HG03442 (cell line): ENCODE results near the gene FBXO8.
A peak's percentile ranks its signal among the peaks of the same experiment; 100 is the strongest.
"Not testable (repeated sequence)": the region's sequence is repeated elsewhere in the genome, so short reads cannot be mapped to it uniquely, and the experiment has no call there.

Experiments
- ATAC-seq: cut with Tn5 transposase; IDR thresholded peaks from one replicate; pipeline ENCODE4 v1.9.1; 2021; ENCODE audit warnings: mild to moderate bottlenecking, moderate library complexity; ENCODE audit not compliant: unreplicated experiment

FBXO8 gene

DNA sequence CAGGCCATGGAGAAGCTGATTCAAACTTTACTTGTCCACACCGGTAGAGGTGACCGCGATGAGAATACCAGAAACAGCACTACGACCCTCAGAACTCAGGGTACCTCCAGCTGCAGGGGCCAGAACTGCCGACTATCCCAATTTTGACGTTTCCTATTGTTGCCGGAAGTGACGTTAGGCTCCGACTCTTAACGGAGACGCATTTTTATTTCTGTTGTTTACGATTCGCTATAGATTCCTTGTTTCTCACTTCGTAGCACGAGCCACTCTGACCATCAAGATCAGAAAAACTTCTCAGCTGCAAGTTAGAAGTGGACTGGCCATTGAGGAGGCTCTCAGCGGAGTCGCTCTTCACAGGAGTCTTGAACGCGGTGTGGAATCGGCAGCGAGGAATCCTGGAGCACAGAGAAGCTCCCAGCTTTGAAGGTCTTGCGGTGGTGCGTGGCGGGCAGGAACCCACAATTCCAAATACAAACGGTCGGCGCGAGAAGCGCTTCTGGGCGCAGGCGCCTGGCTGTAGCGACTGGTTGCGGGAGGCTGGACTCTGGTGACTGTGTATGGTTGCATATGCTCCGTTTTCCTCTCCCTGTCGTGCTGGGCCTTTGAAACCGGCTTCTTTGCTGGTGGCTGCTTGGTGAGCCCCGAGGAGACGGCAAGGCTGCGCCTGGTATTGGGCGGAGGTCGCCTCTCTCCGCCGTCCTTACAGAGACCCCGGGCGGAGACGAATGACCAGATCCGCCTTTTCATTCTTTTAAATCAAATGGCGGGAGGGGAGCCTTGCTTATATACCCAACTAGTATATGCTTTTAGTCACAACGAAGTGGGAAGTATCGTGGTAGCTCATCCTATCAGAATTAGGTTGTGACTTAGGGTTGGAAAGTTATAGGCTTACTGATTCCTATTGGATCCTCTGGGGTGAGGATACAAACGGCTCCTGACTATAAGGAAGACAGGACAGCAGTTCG, at the start of gene FBXO8, which contains the start of gene CEP44:
TSS of gene FBXO8 (minus strand) at position 161 of the 965 bp plus-strand sequence. CDS start 20,575 bp downstream, outside the sequence.
TSS of gene CEP44 (plus strand) at position 405 of the 965 bp plus-strand sequence. CDS start 15,211 bp downstream, outside the sequence.
- ATAC-seq, result peak; percentile 53

DNA sequence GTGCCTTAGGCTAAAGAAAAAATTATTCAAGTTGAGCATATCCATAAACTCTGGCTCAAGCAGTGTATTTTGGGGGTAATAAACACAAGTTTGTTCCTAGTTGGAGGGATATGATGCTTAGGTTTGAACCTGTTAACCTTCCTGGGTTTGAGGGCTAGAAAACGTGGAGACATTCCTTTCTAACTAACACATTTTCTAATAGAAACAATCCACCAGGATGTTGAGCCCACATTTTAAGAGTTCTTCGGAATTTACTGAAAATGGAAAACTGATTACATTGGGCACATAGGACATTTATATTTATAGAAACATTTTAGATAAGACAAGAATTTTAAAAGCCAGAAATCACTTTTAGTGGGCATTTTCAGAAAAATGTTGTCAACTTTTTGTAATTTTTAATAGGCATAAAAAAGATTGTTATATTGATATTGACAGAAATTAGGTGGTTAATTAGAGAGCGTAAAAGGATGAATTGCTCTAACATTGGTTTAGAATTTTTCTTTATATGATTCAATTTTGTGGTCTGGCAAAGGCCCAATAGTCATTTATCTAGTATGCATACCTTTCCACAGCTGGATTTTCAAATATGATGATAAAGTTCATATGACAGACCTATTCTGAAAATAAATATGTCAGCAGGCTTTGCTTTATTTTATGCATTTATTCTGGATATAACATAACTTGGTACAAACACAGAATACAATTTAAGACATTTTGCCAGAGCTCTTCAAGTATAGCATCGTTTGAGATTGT, 49.5 kb upstream of the FBXO8 start:
- no peak for ATAC-seq

- ATAC-seq, result no peak
Observed at GRCh38 chr4:174324725-174325124, 41.3 kb upstream of the FBXO8 start.

- ATAC-seq, result no peak
Observed at GRCh38 chr4:174324236-174324635, 40.8 kb upstream of the FBXO8 start.

- no peak for ATAC-seq
Observed at GRCh38 chr4:174320494-174321199, 37.2 kb upstream of the FBXO8 start.

GRCh38 chr4:174318829-174319764, 35.6 kb upstream of the FBXO8 start:
- ATAC-seq, result no peak

- ATAC-seq, result no peak
Observed at GRCh38 chr4:174317531-174317930, 34.1 kb upstream of the FBXO8 start.

- ATAC-seq, result no peak
Observed at GRCh38 chr4:174316954-174317353, 33.5 kb upstream of the FBXO8 start.

GRCh38 chr4:174316546-174316945, 33.1 kb upstream of the FBXO8 start:
- ATAC-seq, result no peak

DNA sequence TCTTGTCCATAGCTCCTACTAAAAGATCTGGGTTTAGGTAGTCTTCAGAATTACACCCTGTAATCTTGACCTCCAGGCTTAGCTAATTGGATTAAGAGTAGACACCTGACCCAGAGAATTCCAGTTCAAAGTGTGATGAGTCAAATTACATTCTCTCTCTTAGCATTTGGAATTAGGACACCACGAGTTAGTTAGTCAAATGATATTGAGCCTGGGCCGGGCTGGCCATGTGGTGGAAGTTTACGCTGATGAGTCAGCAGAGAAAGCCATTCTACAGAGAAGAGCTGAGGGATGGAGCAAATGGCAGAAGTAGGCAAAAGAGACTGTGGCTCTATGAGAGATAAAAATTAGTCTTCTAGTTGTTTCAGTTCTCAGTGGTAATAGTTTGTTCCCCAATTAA, 31.3 kb upstream of the FBXO8 start:
- peak; percentile 61 for ATAC-seq

DNA sequence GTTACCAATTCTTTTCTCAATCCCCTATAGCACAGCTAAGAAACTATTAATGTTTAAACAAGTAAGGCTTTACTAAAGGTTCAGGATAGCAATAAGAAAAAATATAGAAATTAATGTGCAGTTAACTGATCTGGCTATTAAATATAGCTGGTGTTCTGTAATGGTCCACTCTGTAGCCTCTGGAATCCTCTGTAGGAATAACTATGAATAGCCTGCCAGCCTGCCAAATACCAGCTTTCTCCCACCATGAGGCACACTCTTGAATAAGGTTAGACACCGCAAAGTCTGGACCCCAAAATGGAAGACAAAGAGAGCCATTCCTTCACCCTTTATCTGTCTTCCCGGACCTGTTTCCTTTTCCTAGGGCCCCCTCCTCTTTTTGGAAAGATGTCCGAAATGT, 30.8 kb upstream of the FBXO8 start:
- no peak for ATAC-seq

DNA sequence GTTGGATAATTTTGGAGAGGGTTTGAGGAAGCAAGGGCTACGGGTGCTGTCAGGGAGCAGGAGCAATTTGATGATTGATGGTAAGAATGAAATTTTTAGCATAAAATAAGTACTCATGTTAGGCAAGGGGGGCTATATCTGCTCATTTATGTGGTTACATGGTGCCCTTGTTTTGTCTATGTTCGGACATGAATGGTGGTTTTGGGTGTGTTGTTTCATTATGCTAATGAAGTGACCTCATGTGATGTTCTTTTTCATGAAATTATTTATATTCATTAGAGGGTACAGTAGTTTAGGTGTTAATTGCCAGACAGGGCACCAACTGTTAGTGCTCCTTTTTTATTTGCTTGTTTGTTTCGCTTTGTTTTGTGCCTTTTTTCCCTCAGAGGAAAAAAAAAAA, 29.5 kb upstream of the FBXO8 start:
- no peak for ATAC-seq

DNA sequence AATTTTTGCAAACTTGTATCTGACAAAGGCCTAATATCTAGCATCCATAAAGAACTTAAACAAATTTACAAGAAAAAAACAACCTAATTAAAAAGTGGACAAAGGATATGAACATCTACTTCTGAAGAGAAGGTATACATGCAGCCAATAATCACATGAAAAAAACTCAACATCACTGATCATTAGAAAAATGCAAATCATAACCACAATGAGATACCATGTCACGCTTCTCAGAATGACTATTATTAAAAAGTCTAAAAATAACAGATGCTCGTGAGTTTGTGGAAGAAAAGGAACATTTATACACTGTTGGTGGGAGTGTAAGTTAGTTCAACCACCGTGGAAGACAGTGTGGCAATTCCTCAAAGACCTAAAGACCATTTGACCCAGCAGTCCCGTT, 24.2 kb upstream of the FBXO8 start:
- no peak for ATAC-seq

DNA sequence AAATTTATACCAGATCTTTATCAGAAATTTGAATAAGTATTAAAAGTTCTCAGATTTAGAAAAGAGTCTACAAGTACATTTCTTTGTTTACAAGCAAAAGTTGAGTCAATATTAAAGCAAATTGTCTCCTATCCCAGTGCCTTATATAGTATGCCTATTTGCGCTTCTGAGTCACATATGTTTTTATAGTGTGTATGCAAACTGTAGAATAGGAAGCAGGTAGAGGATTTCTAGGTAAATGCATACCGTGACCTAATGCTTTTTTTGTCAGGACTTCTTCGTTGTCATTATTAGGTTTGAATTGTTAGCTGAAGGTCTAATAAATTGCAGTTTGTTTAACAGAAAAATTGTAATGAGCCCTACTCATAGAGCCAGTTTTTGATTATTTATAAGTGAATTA, 22.5 kb upstream of the FBXO8 start:
- no peak for ATAC-seq

GRCh38 chr4:174304664-174305063, 21.2 kb upstream of the FBXO8 start:
- ATAC-seq, result no peak

GRCh38 chr4:174303687-174304086, 20.2 kb upstream of the FBXO8 start:
- ATAC-seq, result no peak

DNA sequence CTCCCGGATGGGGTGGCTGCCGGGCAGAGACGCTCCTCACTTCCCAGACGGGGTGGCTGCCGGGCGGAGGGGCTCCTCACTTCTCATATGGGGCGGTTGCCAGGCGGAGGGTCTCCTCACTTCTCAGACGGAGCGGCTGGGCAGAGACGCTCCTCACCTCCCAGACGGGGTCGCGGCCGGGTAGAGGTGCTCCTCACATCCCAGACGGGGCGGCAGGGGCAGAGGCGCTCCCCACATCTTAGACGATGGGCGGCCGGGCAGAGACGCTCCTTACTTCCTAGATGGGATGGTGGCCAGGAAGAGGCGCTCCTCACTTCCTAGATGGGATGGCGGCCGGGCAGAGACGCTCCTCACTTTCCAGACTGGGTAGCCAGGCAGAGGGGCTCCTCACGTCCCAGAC, 11.7 kb upstream of the FBXO8 start:
- ATAC-seq, result not testable (repeated sequence)

GRCh38 chr4:174294641-174295040, 11.2 kb upstream of the FBXO8 start:
- ATAC-seq, result not testable (repeated sequence)

- ATAC-seq, result no peak
Observed at GRCh38 chr4:174292473-174292872, 9.0 kb upstream of the FBXO8 start.

DNA sequence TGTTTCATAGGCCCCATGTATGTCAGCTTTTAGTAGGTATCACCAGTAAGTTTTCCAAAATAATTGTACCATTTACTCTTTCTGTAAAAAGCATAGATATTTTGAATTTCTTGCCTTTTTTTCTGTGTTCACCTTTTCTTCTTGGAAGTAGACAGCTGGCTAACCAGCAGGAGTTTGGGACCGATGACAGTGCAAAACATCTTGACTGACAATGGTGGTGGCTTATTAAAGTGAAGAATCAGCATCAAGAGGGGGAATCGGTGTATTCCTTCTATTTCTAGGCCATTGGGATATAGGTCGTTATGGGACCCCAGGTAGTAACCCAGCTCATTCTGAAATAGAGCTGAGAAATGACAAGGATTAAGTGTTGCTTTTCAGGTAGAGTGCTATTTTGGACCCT, 3.4 kb upstream of the FBXO8 start:
- no peak for ATAC-seq
